Measurements from ENCODE around the gene EFNB1.

DNA sequence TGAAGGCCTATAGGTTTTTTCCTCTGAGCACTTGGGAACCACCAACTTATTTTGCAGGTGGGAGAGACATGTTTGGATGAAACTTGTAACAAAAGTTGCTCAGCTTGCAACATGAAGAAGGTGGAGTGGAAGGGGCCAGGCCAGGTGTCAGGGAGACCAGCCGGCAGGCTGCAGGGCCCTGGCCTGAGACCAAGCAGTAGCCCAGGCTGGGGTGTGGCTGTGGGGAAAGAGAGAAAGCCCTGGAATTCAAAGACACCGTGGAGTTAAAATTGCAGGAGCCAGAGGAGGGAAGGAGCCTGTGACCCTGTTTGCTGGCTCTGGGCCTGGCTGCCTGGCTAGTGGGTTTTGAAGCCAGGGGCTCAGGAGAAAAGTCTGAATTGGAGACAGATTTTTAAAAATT, 43.4 kb downstream of the EFNB1 start:
- TF ChIP-seq CTCF (IDR thresholded peaks at IDR 0.05) (no peak), POLR2A (IDR thresholded peaks at IDR 0.05) (no peak), EP300 (IDR thresholded peaks at IDR 0.05) (no peak), POLR2AphosphoS5 (IDR thresholded peaks at IDR 0.05) (no peak)

Data from gastroesophageal sphincter (tissue), 3 donors.